Measurements from ENCODE around the gene TCF15. TPM values are rescaled to one million over a fixed set of nuclear protein-coding genes. Genes with fewer than 3 reads are reported as not detected.

TCF15 gene
- total RNA-seq, 1 donor from 2014 or later: not detected

DNA sequence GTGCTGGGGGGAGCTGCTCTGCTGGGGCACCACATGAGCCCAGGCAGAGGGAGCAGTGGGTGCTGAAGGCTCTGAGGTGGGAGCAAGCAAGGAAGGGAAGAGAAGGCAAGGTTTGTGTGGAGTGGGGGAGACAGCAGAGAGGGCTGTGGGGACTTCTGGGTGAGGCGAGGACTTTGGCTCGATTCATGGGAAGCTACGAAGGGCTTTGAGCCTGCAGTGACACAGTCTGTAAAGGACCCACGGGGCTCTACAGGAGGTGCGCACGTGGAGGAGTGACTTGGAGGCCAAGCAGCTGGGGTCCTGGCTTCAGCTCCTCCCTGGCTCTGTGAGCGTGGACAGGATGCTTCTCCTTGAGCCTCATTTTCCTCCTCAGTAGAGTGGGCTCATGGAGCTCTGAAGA is 37.4 kb downstream of the TCF15 start:
- FAIRE-seq (no peak), DNase-seq (ENCODE audit: low read depth) (no peak)
- TF ChIP-seq, protein P1, sequence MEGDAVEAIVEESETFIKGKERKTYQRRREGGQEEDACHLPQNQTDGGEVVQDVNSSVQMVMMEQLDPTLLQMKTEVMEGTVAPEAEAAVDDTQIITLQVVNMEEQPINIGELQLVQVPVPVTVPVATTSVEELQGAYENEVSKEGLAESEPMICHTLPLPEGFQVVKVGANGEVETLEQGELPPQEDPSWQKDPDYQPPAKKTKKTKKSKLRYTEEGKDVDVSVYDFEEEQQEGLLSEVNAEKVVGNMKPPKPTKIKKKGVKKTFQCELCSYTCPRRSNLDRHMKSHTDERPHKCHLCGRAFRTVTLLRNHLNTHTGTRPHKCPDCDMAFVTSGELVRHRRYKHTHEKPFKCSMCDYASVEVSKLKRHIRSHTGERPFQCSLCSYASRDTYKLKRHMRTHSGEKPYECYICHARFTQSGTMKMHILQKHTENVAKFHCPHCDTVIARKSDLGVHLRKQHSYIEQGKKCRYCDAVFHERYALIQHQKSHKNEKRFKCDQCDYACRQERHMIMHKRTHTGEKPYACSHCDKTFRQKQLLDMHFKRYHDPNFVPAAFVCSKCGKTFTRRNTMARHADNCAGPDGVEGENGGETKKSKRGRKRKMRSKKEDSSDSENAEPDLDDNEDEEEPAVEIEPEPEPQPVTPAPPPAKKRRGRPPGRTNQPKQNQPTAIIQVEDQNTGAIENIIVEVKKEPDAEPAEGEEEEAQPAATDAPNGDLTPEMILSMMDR (IDR thresholded peaks at IDR 0.05; ENCODE audit: insufficient read depth, low read length, severe bottlenecking): no peak
- Histone ChIP-seq H3K4me3 (ENCODE audit: low read depth, low read length) (no peak overlapping the region), H3K27me3 (ENCODE audit: control insufficient read depth, insufficient read depth, low read length) (peaks cover 14% of the 10 kb centered on the region), H3K36me3 (ENCODE audit: control insufficient read depth, insufficient read depth, low read length) (no peaks in the 10 kb centered on the region)

DNA sequence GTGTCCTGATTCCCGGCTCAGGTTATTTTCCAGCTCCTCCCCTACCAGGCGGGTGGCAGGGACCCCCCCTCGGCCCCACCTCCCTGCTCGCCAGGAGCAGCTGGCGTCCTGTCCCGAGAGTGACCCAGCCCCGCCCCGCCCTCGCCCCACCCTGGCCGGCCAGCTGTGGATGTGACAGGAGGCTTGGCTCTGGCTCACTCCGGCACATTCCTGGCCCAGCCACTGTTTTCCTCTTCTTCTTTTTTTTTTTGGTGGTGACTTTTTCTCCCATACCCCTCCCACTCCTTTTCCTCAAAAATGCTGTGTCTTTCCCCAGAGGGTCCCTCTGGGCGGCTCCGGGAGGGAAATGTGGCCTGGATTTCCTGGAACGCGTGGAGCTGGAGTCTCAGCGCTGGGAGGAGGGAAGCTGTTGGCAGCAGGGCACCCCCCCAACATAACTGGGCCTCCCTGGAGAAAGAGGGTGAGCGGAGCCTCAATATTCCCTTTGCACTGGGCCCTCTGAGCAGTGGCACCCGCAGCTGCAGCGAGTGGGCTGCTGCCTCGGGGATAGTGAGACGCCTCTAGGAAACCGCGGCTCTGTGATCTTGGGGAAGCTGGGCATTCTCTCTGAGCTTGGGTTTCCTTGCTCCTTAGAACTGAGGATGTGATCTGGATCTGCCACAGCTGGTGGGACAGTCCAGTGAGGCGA is 38.2 kb downstream of the TCF15 start:
- Histone ChIP-seq H3K36me3 (ENCODE audit: control insufficient read depth, insufficient read depth, low read length) (no peaks in the 10 kb centered on the region), H3K27me3 (ENCODE audit: control insufficient read depth, insufficient read depth, low read length) (peaks cover 14% of the 10 kb centered on the region), H3K4me3 (ENCODE audit: low read depth, low read length) (no peak overlapping the region)
- DNase-seq (ENCODE audit: low read depth) (no peak), FAIRE-seq (no peak)
- TF ChIP-seq, protein P1 (IDR thresholded peaks at IDR 0.05; ENCODE audit: insufficient read depth, low read length, severe bottlenecking): no peak

DNA sequence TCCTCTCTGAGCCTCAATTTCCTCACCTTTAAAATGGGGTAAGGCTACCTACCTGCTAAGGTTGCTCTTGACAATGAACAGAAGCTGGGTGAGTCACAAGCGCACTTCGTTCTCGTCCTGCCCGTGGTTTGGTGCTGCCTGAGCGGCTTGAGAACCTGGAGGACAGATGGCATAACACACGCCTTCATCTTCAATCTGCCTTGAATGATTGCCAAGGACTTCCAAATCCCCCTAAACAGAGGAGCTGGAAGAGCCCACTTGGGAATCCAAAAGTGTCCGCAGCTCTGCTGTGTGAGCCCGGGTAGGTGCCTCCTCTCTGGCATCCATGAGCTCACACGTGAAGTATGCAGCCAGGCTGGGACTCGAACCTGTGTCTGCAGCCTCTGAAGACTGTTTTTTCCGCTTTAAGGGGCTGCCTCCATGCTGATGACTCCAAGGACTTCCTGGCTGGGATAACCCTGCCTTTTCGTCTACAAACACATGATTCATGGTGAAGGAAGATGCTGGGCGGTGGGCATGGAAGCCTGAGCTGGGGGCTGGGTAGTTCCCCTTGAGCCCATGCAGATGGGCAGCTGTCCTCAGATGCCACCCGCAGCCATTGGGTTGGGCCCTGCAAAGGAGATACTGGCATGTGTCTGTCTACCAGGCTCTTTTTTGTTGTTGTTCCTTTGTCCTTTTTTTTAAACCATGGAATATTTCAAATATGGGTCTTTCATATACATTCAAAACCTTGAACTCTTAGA is 41.3 kb downstream of the TCF15 start:
- H3K36me3 ChIP-seq (ENCODE audit: control insufficient read depth, insufficient read depth, low read length): no peaks in the 10 kb centered on the region
- DNase-seq (ENCODE audit: low read depth) (no peak), FAIRE-seq (no peak)
- no peak overlapping the region for H3K4me3 ChIP-seq (ENCODE audit: low read depth, low read length)
- TF ChIP-seq, protein P1 (IDR thresholded peaks at IDR 0.05; ENCODE audit: insufficient read depth, low read length, severe bottlenecking): no peak
- H3K27me3 ChIP-seq (ENCODE audit: control insufficient read depth, insufficient read depth, low read length): peaks cover 14% of the 10 kb centered on the region

DNA sequence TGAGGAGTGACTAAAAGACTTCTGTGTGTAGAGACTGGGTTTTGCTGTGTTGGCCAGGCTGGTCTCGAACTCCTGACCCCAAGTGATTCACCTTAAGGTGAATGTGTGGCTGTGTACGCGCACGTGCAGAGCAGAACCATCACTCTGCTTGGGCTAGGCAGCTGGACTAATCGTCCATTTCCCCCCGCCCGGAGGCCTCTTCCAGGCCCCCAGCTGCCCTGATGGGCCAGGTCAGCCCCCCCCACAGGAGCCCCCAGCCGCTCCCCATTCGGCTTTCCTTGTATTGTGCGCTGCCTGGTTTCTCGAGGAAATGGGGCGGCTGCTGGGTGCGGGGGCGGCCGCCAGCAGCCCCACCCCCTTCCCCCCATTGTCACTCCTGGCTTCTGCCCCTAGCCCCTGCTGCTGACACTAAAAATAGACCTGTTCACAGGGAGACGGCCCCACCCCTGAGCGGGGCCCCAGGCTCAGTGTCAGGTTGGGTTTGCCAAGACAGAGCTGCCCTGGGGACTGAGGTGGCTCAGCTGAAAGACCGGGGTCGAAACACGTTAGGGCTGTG is 41.9 kb downstream of the TCF15 start:
- no peaks in the 10 kb centered on the region for H3K36me3 ChIP-seq (ENCODE audit: control insufficient read depth, insufficient read depth, low read length)
- no peak for FAIRE-seq
- H3K27me3 ChIP-seq (ENCODE audit: control insufficient read depth, insufficient read depth, low read length): peaks cover 10% of the 10 kb centered on the region
- TF ChIP-seq, protein P1 (IDR thresholded peaks at IDR 0.05; ENCODE audit: insufficient read depth, low read length, severe bottlenecking): no peak
- H3K4me3 ChIP-seq (ENCODE audit: low read depth, low read length): no peak overlapping the region
- DNase-seq (ENCODE audit: low read depth): no peak

DNA sequence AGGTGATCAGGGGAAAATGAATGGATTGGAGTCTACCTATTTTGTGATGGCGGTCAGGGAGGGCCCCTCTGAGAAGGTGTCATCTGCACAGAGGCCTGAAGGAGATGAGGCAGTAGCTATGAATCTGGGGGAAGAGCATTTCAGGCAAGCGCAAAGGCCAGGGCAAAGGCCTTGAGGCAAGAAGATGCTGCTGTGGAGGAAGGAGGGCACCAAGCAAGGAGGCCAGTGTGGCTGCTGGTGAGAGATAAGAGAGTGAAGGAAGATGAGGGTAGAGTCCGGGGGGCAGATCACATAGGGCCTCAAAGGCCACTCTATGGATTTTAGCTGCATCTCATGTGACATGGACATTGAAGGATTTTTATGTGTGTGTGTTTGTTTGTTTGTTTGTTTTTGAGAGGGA is 45.9 kb downstream of the TCF15 start:
- no peaks in the 10 kb centered on the region for H3K36me3 ChIP-seq (ENCODE audit: control insufficient read depth, insufficient read depth, low read length)
- FAIRE-seq (no peak), DNase-seq (ENCODE audit: low read depth) (no peak)
- TF ChIP-seq, protein P1 (IDR thresholded peaks at IDR 0.05; ENCODE audit: insufficient read depth, low read length, severe bottlenecking): no peak
- no peak overlapping the region for H3K4me3 ChIP-seq (ENCODE audit: low read depth, low read length)
- peaks cover 2% of the 10 kb centered on the region for H3K27me3 ChIP-seq (ENCODE audit: control insufficient read depth, insufficient read depth, low read length)
